ENCODE data around the gene EPB41L3. TPM values are rescaled to one million over a fixed set of nuclear protein-coding genes. Genes with fewer than 3 reads are reported as not detected.
"Not testable (repeated sequence)": the region's sequence is repeated elsewhere in the genome, so short reads cannot be mapped to it uniquely, and the experiment has no call there.

EPB41L3 gene
- total RNA-seq, 5 donors from 2014 or later (not counting 1 experiment from before 2014, with no cell fraction given) = 0.41 to 3.8 (median 3.6) TPM

DNA sequence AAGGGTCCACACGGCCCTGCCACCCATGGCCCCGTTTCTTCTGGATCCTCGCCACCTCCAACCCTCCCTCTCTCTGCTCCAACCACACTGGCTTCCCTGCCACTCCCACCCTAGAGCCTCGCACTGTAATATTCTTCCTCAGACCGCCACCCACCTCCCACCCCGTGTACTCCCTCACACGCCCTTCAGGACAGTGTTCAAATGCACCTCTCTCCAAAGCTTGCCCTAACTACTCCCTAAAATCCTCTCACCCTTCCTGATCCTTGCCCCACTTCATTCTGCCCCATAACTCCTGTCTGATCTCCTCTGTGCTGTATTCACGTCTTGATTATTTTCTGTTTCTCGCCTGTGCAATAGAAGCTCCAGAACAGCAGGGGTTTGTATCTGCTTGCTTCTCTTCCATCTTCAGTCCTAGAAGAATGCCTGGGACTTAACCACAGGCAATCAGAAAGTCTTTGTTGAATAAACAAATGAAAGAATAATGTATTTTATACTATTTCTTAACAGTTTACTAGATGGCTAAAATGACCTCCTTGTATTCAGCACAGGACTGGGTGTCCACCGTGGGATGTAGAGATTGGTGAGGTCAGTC lies 25.5 kb downstream of the EPB41L3 start:
- Mint-ChIP-seq H3K36me3 (no peaks in the 10 kb centered on the region), H3K4me3 (no peak overlapping the region), H3K27me3 (peaks cover 11 to 19% of the 10 kb centered on the region in 2 donors), H3K27ac (no peak overlapping the region), H3K4me1 (peaks cover 0 to 9% (median 5%) of the 10 kb centered on the region in 3 donors), H3K9me3 (no peaks in the 10 kb centered on the region)
- CTCF ChIA-PET = interaction anchor here in 1 of 2 donors (0.6 kb wide), 1 partner anchor 1754 kb away, joined by 3 read pairs; no protein-coding TSS in a partner anchor
- ATAC-seq (replicated peaks in 1 of 4) (peak in 1 of 4 experiments; percentile 27), DNase-seq (no peak)
- no peak overlapping the region for H3K4me3 ChIP-seq (ENCODE audit: control insufficient read depth in 1 of 2, extremely low read depth in 1 of 2, low read length in 1 of 2)
- H3K27ac ChIP-seq (ENCODE audit: low read length) = no peak overlapping the region
- POLR2A ChIA-PET = no interaction called here
- H3K4me1 ChIP-seq (ENCODE audit: control insufficient read depth in 1 of 2, extremely low read depth in 1 of 2, insufficient read depth in 2 of 2, low read length in 2 of 2) = no peaks in the 10 kb centered on the region
- peaks cover 0 to 9% of the 10 kb centered on the region in 2 experiments for H3K27me3 ChIP-seq (replicated peaks in 1 of 2; ENCODE audit: control insufficient read depth in 2 of 2, extremely low read depth in 1 of 2, insufficient read depth in 2 of 2, low read length in 1 of 2)
- 77% methylated on average over 9 of the region's 10 CpGs for WGBS (ENCODE audit: insufficient coverage)
- H3K9me3 ChIP-seq = no peaks in the 10 kb centered on the region
- H3K36me3 ChIP-seq (ENCODE audit: control insufficient read depth in 2 of 2, extremely low read depth in 1 of 2, insufficient read depth in 1 of 2, low read length in 1 of 2) = no peaks in the 10 kb centered on the region

DNA sequence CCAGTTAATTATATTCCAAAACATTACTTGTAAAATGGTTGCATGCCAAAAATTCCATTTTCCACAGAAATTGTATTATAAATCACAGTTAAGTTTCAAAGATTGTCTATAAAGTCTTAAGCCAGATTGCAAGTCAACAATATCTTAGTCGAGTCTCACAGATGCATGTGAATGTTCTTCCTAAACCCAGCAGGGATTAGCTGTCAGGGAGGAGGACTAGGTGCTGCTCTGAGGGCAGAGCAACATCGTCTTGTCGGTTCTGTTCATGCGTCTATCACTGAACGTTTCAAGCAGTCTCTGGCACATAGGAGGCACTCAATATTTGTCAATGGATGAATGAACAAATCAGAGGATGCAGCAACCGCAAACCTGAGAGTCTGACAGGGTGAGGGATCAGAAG lies 27.0 kb downstream of the EPB41L3 start:
- Histone ChIP-seq H3K27me3 (replicated peaks in 1 of 2; ENCODE audit: control insufficient read depth in 2 of 2, extremely low read depth in 1 of 2, insufficient read depth in 2 of 2, low read length in 1 of 2) (peaks cover 0 to 9% of the 10 kb centered on the region in 2 experiments), H3K9me3 (no peaks in the 10 kb centered on the region), H3K27ac (ENCODE audit: low read length) (no peak overlapping the region), H3K4me3 (ENCODE audit: control insufficient read depth in 1 of 2, extremely low read depth in 1 of 2, low read length in 1 of 2) (no peak overlapping the region), H3K36me3 (ENCODE audit: control insufficient read depth in 2 of 2, extremely low read depth in 1 of 2, insufficient read depth in 1 of 2, low read length in 1 of 2) (no peaks in the 10 kb centered on the region), H3K4me1 (ENCODE audit: control insufficient read depth in 1 of 2, extremely low read depth in 1 of 2, insufficient read depth in 2 of 2, low read length in 2 of 2) (no peaks in the 10 kb centered on the region)
- Mint-ChIP-seq H3K4me1 (peaks cover 0 to 9% (median 5%) of the 10 kb centered on the region in 3 donors), H3K27ac (no peak overlapping the region), H3K27me3 (peaks cover 11 to 25% of the 10 kb centered on the region in 2 donors), H3K36me3 (no peaks in the 10 kb centered on the region), H3K9me3 (no peaks in the 10 kb centered on the region), H3K4me3 (no peak overlapping the region)
- WGBS (ENCODE audit: insufficient coverage) = 84% methylated on average over 4 of the region's 6 CpGs
- DNase-seq (no peak), ATAC-seq (replicated peaks in 1 of 4) (no peak)
- ChIA-PET POLR2A (no interaction called here), CTCF (no interaction called here)

DNA sequence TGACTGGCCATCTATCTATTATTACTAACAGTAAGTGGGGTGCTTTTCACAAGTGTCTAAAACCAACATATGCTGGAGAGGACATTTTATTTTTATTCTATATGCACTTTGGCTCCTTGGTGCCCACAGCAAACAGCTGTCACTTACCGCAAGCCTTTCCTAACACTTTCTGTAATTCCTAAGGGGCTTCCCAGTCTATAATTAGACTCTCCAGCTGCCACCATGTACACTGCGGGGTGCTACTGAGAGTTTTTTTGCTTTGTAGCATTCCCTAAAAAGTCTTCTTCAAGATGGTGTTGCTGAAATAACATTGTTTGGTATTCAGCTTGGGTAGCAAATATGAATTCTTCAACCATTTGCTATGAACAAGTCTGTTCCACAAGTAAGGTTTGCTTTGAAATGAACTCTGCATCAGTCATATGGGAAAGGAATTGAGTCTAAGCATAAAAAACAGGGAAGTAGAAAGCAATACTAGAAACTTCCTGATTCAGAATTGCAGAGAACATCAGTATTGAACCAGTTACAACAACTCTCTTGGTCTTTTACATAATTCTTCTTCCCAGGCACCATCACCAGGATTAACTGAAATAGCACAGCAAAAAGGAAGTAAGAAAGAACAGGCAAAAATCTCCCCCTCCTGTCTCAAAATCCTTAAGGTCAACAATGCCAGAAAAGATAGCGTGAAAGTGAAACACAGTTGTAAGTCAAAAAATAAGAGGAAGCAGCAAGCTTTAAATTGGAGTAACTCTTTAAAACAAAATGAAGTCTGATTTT lies 28.6 kb downstream of the EPB41L3 start:
- Histone ChIP-seq H3K36me3 (ENCODE audit: control insufficient read depth in 2 of 2, extremely low read depth in 1 of 2, insufficient read depth in 1 of 2, low read length in 1 of 2) (no peaks in the 10 kb centered on the region), H3K9me3 (no peaks in the 10 kb centered on the region), H3K27ac (ENCODE audit: low read length) (no peak overlapping the region), H3K4me3 (ENCODE audit: control insufficient read depth in 1 of 2, extremely low read depth in 1 of 2, low read length in 1 of 2) (no peak overlapping the region), H3K27me3 (replicated peaks in 1 of 2; ENCODE audit: control insufficient read depth in 2 of 2, extremely low read depth in 1 of 2, insufficient read depth in 2 of 2, low read length in 1 of 2) (peaks cover 0 to 9% of the 10 kb centered on the region in 2 experiments), H3K4me1 (ENCODE audit: control insufficient read depth in 1 of 2, extremely low read depth in 1 of 2, insufficient read depth in 2 of 2, low read length in 2 of 2) (no peaks in the 10 kb centered on the region)
- Mint-ChIP-seq H3K36me3 (no peaks in the 10 kb centered on the region), H3K9me3 (no peaks in the 10 kb centered on the region), H3K27me3 (peaks cover 11 to 22% of the 10 kb centered on the region in 2 donors), H3K27ac (no peak overlapping the region), H3K4me3 (peak overlapping the region in 1 of 3 donors; percentile 26), H3K4me1 (peaks cover 0 to 9% (median 5%) of the 10 kb centered on the region in 3 donors)
- DNase-seq (no peak), ATAC-seq (replicated peaks in 1 of 4) (no peak)
- 80% methylated on average over 1 of the region's 3 CpGs for WGBS (ENCODE audit: insufficient coverage)
- ChIA-PET POLR2A (no interaction called here), CTCF (no interaction called here)

DNA sequence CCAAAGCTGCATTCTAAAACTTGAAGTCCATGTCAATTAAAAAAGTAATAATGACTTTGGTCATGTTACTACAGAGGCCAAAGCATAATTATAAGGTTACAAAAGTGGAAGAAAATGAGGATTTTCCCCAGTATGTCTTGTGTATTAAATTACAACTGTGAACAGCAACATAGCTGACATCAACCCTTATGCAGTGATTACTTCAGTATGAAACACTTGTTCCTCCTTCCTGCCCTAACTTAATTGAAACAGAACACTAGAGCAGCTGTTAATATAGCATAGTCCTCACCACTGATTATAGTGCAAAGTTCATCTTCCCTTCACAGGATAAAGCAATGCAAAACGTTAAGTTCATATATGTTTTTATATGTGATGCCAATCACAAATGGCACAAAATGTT lies 29.9 kb downstream of the EPB41L3 start:
- Histone ChIP-seq H3K36me3 (ENCODE audit: control insufficient read depth in 2 of 2, extremely low read depth in 1 of 2, insufficient read depth in 1 of 2, low read length in 1 of 2) (no peaks in the 10 kb centered on the region), H3K27ac (ENCODE audit: low read length) (no peak overlapping the region), H3K4me1 (ENCODE audit: control insufficient read depth in 1 of 2, extremely low read depth in 1 of 2, insufficient read depth in 2 of 2, low read length in 2 of 2) (no peaks in the 10 kb centered on the region), H3K4me3 (ENCODE audit: control insufficient read depth in 1 of 2, extremely low read depth in 1 of 2, low read length in 1 of 2) (no peak overlapping the region), H3K9me3 (no peaks in the 10 kb centered on the region), H3K27me3 (replicated peaks in 1 of 2; ENCODE audit: control insufficient read depth in 2 of 2, extremely low read depth in 1 of 2, insufficient read depth in 2 of 2, low read length in 1 of 2) (peaks cover 0 to 9% of the 10 kb centered on the region in 2 experiments)
- ChIA-PET POLR2A (no interaction called here), CTCF (no interaction called here)
- WGBS (ENCODE audit: insufficient coverage) = no CpG with 5 or more reads among the region's 1 CpG
- H3K27ac Mint-ChIP-seq = no peak overlapping the region
- no peaks in the 10 kb centered on the region for H3K9me3 Mint-ChIP-seq
- no peak for ATAC-seq (replicated peaks in 1 of 4)
- H3K36me3 Mint-ChIP-seq = no peaks in the 10 kb centered on the region
- peaks cover 0 to 9% (median 5%) of the 10 kb centered on the region in 3 donors for H3K4me1 Mint-ChIP-seq
- peaks cover 11 to 31% of the 10 kb centered on the region in 2 donors for H3K27me3 Mint-ChIP-seq
- DNase-seq = no peak
- no peak overlapping the region for H3K4me3 Mint-ChIP-seq

DNA sequence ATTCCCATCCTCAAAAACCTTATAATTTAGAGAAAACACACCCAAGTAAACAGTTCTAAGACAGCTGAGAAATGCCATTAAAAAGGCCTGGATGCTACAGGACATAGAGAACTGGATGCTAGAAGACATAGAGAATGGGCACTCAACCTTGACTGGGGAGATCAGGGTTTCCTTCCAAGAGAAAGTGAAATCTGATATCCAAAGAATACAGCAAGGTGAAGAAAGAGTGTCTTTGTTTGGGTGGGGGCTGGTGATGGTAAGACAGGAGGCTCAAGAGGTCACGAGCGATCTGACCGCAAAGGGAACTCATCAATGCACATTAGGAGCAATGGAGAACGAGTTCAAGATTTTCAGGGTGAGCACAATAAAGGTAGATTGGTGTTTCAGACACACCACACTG lies 31.6 kb downstream of the EPB41L3 start:
- CTCF ChIA-PET = no interaction called here
- 67% methylated on average over 4 of the region's 4 CpGs for WGBS (ENCODE audit: insufficient coverage)
- no peaks in the 10 kb centered on the region for H3K4me1 ChIP-seq (ENCODE audit: control insufficient read depth in 1 of 2, extremely low read depth in 1 of 2, insufficient read depth in 2 of 2, low read length in 2 of 2)
- H3K27me3 Mint-ChIP-seq = peaks cover 2 to 27% of the 10 kb centered on the region in 2 donors
- peaks cover 0 to 9% (median 5%) of the 10 kb centered on the region in 3 donors for H3K4me1 Mint-ChIP-seq
- no peaks in the 10 kb centered on the region for H3K9me3 ChIP-seq
- H3K9me3 Mint-ChIP-seq = no peaks in the 10 kb centered on the region
- DNase-seq (no peak), ATAC-seq (replicated peaks in 1 of 4) (no peak)
- H3K4me3 ChIP-seq (ENCODE audit: control insufficient read depth in 1 of 2, extremely low read depth in 1 of 2, low read length in 1 of 2) = no peak overlapping the region
- H3K36me3 Mint-ChIP-seq = no peaks in the 10 kb centered on the region
- no peak overlapping the region for H3K4me3 Mint-ChIP-seq
- H3K27me3 ChIP-seq (replicated peaks in 1 of 2; ENCODE audit: control insufficient read depth in 2 of 2, extremely low read depth in 1 of 2, insufficient read depth in 2 of 2, low read length in 1 of 2) = peaks cover 0 to 3% of the 10 kb centered on the region in 2 experiments
- H3K36me3 ChIP-seq (ENCODE audit: control insufficient read depth in 2 of 2, extremely low read depth in 1 of 2, insufficient read depth in 1 of 2, low read length in 1 of 2) = no peaks in the 10 kb centered on the region
- H3K27ac Mint-ChIP-seq = no peak overlapping the region
- POLR2A ChIA-PET = no interaction called here
- H3K27ac ChIP-seq (ENCODE audit: low read length) = no peak overlapping the region

DNA sequence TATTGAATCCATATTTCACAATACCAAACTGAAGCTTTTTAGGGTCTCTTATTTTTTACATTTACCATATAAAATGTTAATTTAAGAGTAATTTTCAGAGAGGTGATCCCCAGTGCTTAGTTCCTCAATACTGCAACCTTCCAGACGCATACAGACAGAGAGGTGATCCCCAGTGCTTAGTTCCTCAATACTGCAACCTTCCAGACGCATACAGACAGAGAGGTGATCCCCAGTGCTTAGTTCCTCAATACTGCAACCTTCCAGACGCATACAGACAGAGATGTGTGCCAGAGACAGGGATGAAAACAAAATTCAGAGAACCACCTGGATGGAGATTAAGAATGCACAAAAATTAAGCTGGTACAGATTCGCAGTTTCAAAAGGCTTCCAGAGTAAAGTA lies 32.3 kb downstream of the EPB41L3 start:
- H3K27ac ChIP-seq (ENCODE audit: low read length); H3K9me3 ChIP-seq; CTCF ChIA-PET; H3K9me3 Mint-ChIP-seq; H3K36me3 ChIP-seq (ENCODE audit: control insufficient read depth in 2 of 2, extremely low read depth in 1 of 2, insufficient read depth in 1 of 2, low read length in 1 of 2); H3K4me1 Mint-ChIP-seq; H3K4me1 ChIP-seq (ENCODE audit: control insufficient read depth in 1 of 2, extremely low read depth in 1 of 2, insufficient read depth in 2 of 2, low read length in 2 of 2); POLR2A ChIA-PET; H3K4me3 Mint-ChIP-seq; H3K27ac Mint-ChIP-seq; DNase-seq; H3K27me3 ChIP-seq (replicated peaks in 1 of 2; ENCODE audit: control insufficient read depth in 2 of 2, extremely low read depth in 1 of 2, insufficient read depth in 2 of 2, low read length in 1 of 2); H3K36me3 Mint-ChIP-seq; ATAC-seq (replicated peaks in 1 of 4); H3K4me3 ChIP-seq (ENCODE audit: control insufficient read depth in 1 of 2, extremely low read depth in 1 of 2, low read length in 1 of 2): not testable (repeated sequence)
- H3K27me3 Mint-ChIP-seq = peaks cover 2 to 31% of the 10 kb centered on the region in 2 donors
- no CpG with 5 or more reads among the region's 4 CpGs for WGBS (ENCODE audit: insufficient coverage)

All from T-cell (primary cell).